ENCODE measurements around the gene STK35. TPM values are rescaled to one million over a fixed set of nuclear protein-coding genes. Genes with fewer than 3 reads are reported as not detected.
"Not testable (repeated sequence)": the region's sequence is repeated elsewhere in the genome, so short reads cannot be mapped to it uniquely, and the experiment has no call there.

STK35 gene
- total RNA-seq, 1 experiment from 2014 or later: 38.4 TPM

DNA sequence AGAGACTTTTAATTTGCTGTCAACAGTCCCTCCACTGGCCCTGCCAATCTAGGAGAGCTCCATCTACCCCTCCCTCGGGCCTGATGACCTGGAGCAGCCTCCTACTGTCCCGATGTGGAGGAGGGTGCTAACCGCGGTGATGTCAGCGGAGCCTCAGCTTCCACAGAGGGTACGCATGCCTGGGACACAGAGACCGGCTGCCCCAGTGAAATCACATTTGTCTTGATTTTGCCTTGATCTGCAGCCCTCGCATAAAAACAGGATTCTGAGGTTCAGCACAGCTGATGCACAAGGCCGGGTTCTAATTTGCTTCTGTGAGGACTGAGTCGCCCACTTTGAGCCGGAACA, 77.6 kb downstream of the STK35 start:
- H3K4me2 ChIP-seq (ENCODE audit: low read length): no peak overlapping the region
- ATAC-seq (no peak), DNase-seq (no peak)
- no peak overlapping the region for H3K9ac ChIP-seq (ENCODE audit: low read length)
- ChIA-PET CTCF (no interaction called here), POLR2A (ENCODE audit: unreplicated experiment) (no interaction called here)
- no peak overlapping the region for H2AFZ ChIP-seq (ENCODE audit: low read length)
- H3K36me3 ChIP-seq (ENCODE audit: low read depth, low read length): no peaks in the 10 kb centered on the region
- H3K4me1 ChIP-seq (ENCODE audit: insufficient read depth, low read length): no peaks in the 10 kb centered on the region
- H3K27me3 ChIP-seq (ENCODE audit: low read length): peaks cover 76% of the 10 kb centered on the region
- H3K9me2 ChIP-seq (replicated peaks; ENCODE audit: low read length): no peaks in the 10 kb centered on the region
- TF ChIP-seq CTCF (conservative IDR thresholded peaks at IDR 0.05; ENCODE audit: low read depth, low read length): no peak
- no peak for TF ChIP-seq EZH2 (IDR thresholded peaks at IDR 0.05; ENCODE audit: low read length, unreplicated experiment)
- TF ChIP-seq EZH2phosphoT487 (IDR thresholded peaks at IDR 0.05; ENCODE audit: borderline replicate concordance, low read length): no peak
- no peaks in the 10 kb centered on the region for H3F3A ChIP-seq (ENCODE audit: low read length, unreplicated experiment)
- H3K4me3 ChIP-seq (ENCODE audit: low read length): no peak overlapping the region
- no peak overlapping the region for H3K27ac ChIP-seq (ENCODE audit: low read length)
- no peaks in the 10 kb centered on the region for H3K9me3 ChIP-seq (ENCODE audit: low read length)
- no TSS peak for BruUV-seq (replicated peaks)
- no peaks in the 10 kb centered on the region for H4K20me1 ChIP-seq (ENCODE audit: low read length)
- intact Hi-C loops (cut with micrococcal nuclease): no loop called here
- no peaks in the 10 kb centered on the region for H3K79me2 ChIP-seq (ENCODE audit: low read length)

DNA sequence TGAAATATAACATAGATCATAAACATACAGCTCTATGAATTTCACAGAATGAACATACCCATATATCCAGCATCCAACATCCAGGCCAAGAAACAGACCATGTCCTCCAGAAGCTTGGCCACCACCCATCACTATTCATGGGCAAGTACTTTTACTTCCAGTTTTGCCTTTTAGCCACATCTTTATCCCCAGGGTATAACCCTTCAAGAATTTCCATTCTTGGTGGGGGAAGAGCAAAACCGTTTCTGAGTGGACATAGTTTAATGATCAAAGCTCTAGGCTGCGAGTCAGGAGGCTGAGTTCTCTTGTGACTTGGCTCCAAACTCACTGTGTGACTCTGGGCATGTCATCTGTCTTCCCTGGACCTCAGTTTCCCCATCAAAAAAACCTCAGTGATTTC, 78.3 kb downstream of the STK35 start:
- POLR2A ChIA-PET (ENCODE audit: unreplicated experiment): no interaction called here
- Histone ChIP-seq H3K4me2 (ENCODE audit: low read length) (no peak overlapping the region), H3K9me2 (replicated peaks; ENCODE audit: low read length) (no peaks in the 10 kb centered on the region), H3K9ac (ENCODE audit: low read length) (no peak overlapping the region), H3K9me3 (ENCODE audit: low read length) (no peaks in the 10 kb centered on the region), H3K36me3 (ENCODE audit: low read depth, low read length) (no peaks in the 10 kb centered on the region), H3K27me3 (ENCODE audit: low read length) (peaks cover 76% of the 10 kb centered on the region), H3F3A (ENCODE audit: low read length, unreplicated experiment) (no peaks in the 10 kb centered on the region), H4K20me1 (ENCODE audit: low read length) (no peaks in the 10 kb centered on the region), H3K79me2 (ENCODE audit: low read length) (no peaks in the 10 kb centered on the region), H3K4me3 (ENCODE audit: low read length) (no peak overlapping the region), H2AFZ (ENCODE audit: low read length) (no peak overlapping the region), H3K4me1 (ENCODE audit: insufficient read depth, low read length) (no peaks in the 10 kb centered on the region), H3K27ac (ENCODE audit: low read length) (no peak overlapping the region)
- intact Hi-C loops (cut with micrococcal nuclease): no loop called here
- CTCF ChIA-PET: no interaction called here
- DNase-seq (no peak), ATAC-seq (no peak)
- no TSS peak for BruUV-seq (replicated peaks)
- no peak for TF ChIP-seq CTCF (conservative IDR thresholded peaks at IDR 0.05; ENCODE audit: low read depth, low read length)
- TF ChIP-seq EZH2phosphoT487 (IDR thresholded peaks at IDR 0.05; ENCODE audit: borderline replicate concordance, low read length): no peak
- no peak for TF ChIP-seq EZH2 (IDR thresholded peaks at IDR 0.05; ENCODE audit: low read length, unreplicated experiment)

GRCh38 chr20:2183381-2183780, 81.8 kb downstream of the STK35 start:
- Histone ChIP-seq H3F3A (ENCODE audit: low read length, unreplicated experiment) (no peaks in the 10 kb centered on the region), H3K79me2 (ENCODE audit: low read length) (no peaks in the 10 kb centered on the region), H3K9me3 (ENCODE audit: low read length) (peaks cover 18% of the 10 kb centered on the region; the same call in 1 of the 2 replicates), H3K27ac (ENCODE audit: low read length) (no peak overlapping the region), H3K4me3 (ENCODE audit: low read length) (no peak overlapping the region), H3K36me3 (ENCODE audit: low read depth, low read length) (no peaks in the 10 kb centered on the region), H3K9me2 (replicated peaks; ENCODE audit: low read length) (no peaks in the 10 kb centered on the region), H4K20me1 (ENCODE audit: low read length) (no peaks in the 10 kb centered on the region), H3K4me1 (ENCODE audit: insufficient read depth, low read length) (no peaks in the 10 kb centered on the region), H3K4me2 (ENCODE audit: low read length) (no peak overlapping the region), H3K27me3 (ENCODE audit: low read length) (peaks cover 64% of the 10 kb centered on the region), H2AFZ (ENCODE audit: low read length) (no peak overlapping the region), H3K9ac (ENCODE audit: low read length) (no peak overlapping the region)
- intact Hi-C loops (cut with micrococcal nuclease): no loop called here
- ChIA-PET CTCF (interaction anchor here (0.6 kb wide), 1 partner anchor 11 kb away, joined by 3 read pairs; no protein-coding TSS in a partner anchor), POLR2A (ENCODE audit: unreplicated experiment) (no interaction called here)
- no peak for ATAC-seq
- no peak for TF ChIP-seq EZH2phosphoT487 (IDR thresholded peaks at IDR 0.05; ENCODE audit: borderline replicate concordance, low read length)
- no peak for TF ChIP-seq EZH2 (IDR thresholded peaks at IDR 0.05; ENCODE audit: low read length, unreplicated experiment)
- TF ChIP-seq CTCF (conservative IDR thresholded peaks at IDR 0.05; ENCODE audit: low read depth, low read length): no peak
- BruUV-seq (replicated peaks): no TSS peak
- no peak for DNase-seq

GRCh38 chr20:2184933-2185332, 83.3 kb downstream of the STK35 start:
- H3K9me3 ChIP-seq (ENCODE audit: low read length): peaks cover 18% of the 10 kb centered on the region; the same call in 1 of the 2 replicates
- BruUV-seq (replicated peaks); DNase-seq; H3K4me1 ChIP-seq (ENCODE audit: insufficient read depth, low read length); POLR2A ChIA-PET (ENCODE audit: unreplicated experiment); H3K4me3 ChIP-seq (ENCODE audit: low read length); H3K36me3 ChIP-seq (ENCODE audit: low read depth, low read length); H4K20me1 ChIP-seq (ENCODE audit: low read length); H3K4me2 ChIP-seq (ENCODE audit: low read length); ATAC-seq; H3K27ac ChIP-seq (ENCODE audit: low read length); CTCF ChIA-PET; H3F3A ChIP-seq (ENCODE audit: low read length, unreplicated experiment); H2AFZ ChIP-seq (ENCODE audit: low read length); H3K9me2 ChIP-seq (replicated peaks; ENCODE audit: low read length); intact Hi-C loops (cut with micrococcal nuclease); H3K9ac ChIP-seq (ENCODE audit: low read length); H3K79me2 ChIP-seq (ENCODE audit: low read length): not testable (repeated sequence)
- peaks cover 58% of the 10 kb centered on the region for H3K27me3 ChIP-seq (ENCODE audit: low read length)
